Hematopoietic multipotent progenitor cell treated with erythropoietin and hydrocortisone succinate and interleukin-3 and kit ligand, for 17 days (in vitro differentiated cells): ENCODE results near the gene ACAA1.
"Not testable (repeated sequence)": the region's sequence is repeated elsewhere in the genome, so short reads cannot be mapped to it uniquely, and the experiment has no call there.

ENCODE experiments used
- DNase-seq: peaks from one replicate; pipeline ENCODE4 v3.0.0-alpha.2; 2015; ENCODE audit warnings: low spot score

The ACAA1 gene

GRCh38 chr3:38136777-38137614 lies at the start of gene ACAA1:
ACAA1 (minus strand) TSS chr3:38137127; CDS start chr3:38137035, 92 bp downstream.
- peak; percentile 98 for DNase-seq

GRCh38 chr3:38177181-38177580 lies 40.3 kb upstream of the ACAA1 start:
- no peak for DNase-seq

- DNase-seq = no peak
Observed at GRCh38 chr3:38173834-38174418, 37.0 kb upstream of the ACAA1 start.

GRCh38 chr3:38171622-38172021 lies 34.7 kb upstream of the ACAA1 start:
- no peak for DNase-seq

GRCh38 chr3:38170722-38171121 lies 33.8 kb upstream of the ACAA1 start:
- no peak for DNase-seq

GRCh38 chr3:38169027-38169317 lies 32.0 kb upstream of the ACAA1 start:
- DNase-seq = no peak

- DNase-seq = no peak
Observed at GRCh38 chr3:38168151-38169026, 31.5 kb upstream of the ACAA1 start.

- peak; percentile 12 for DNase-seq
Observed at GRCh38 chr3:38167591-38167990, 30.7 kb upstream of the ACAA1 start.

GRCh38 chr3:38165722-38166387 lies 28.9 kb upstream of the ACAA1 start:
- no peak for DNase-seq

- peak; percentile 100 for DNase-seq
Observed at GRCh38 chr3:38164952-38165721, 28.2 kb upstream of the ACAA1 start, which contains the start of gene OXSR1. OXSR1 (plus strand) TSS chr3:38165537; CDS start chr3:38165877, 340 bp downstream.

GRCh38 chr3:38164643-38164951 lies 27.7 kb upstream of the ACAA1 start:
- DNase-seq = no peak

- peak; percentile 29 for DNase-seq
Observed at GRCh38 chr3:38163841-38164642, 27.1 kb upstream of the ACAA1 start.

GRCh38 chr3:38163117-38163840 lies 26.4 kb upstream of the ACAA1 start:
- DNase-seq = peak; percentile 35

- DNase-seq = not testable (repeated sequence)
Observed at GRCh38 chr3:38160704-38161103, 23.8 kb upstream of the ACAA1 start.

GRCh38 chr3:38158472-38158871 lies 21.5 kb upstream of the ACAA1 start:
- no peak for DNase-seq

- peak; percentile 41 for DNase-seq
Observed at GRCh38 chr3:38157595-38157994, 20.7 kb upstream of the ACAA1 start.

GRCh38 chr3:38157117-38157516 lies 20.2 kb upstream of the ACAA1 start:
- DNase-seq = no peak

- no peak for DNase-seq
Observed at GRCh38 chr3:38155825-38156224, 18.9 kb upstream of the ACAA1 start.

GRCh38 chr3:38154625-38155255 lies 17.8 kb upstream of the ACAA1 start:
- no peak for DNase-seq
